ENCODE results near the gene SH3BP5.
"Not testable (repeated sequence)": the region's sequence is repeated elsewhere in the genome, so short reads cannot be mapped to it uniquely, and the experiment has no call there.

Gene SH3BP5

GRCh38 chr3:15368561-15369135 is 36.3 kb upstream of the SH3BP5 start:
- no peak for TF ChIP-seq CTCF (IDR thresholded peaks at IDR 0.05; ENCODE audit: insufficient read depth, missing control alignments)
- FAIRE-seq: no peak
- DNase-seq (ENCODE audit: insufficient read length, low spot score): no peak

- DNase-seq (ENCODE audit: insufficient read length, low spot score) (no peak), FAIRE-seq (no peak)
- TF ChIP-seq CTCF (IDR thresholded peaks at IDR 0.05; ENCODE audit: insufficient read depth, missing control alignments): no peak
Observed at GRCh38 chr3:15367059-15367458, 34.7 kb upstream of the SH3BP5 start.

- FAIRE-seq; DNase-seq (ENCODE audit: insufficient read length, low spot score): not testable (repeated sequence)
Observed at GRCh38 chr3:15364078-15364477, 31.7 kb upstream of the SH3BP5 start.

- FAIRE-seq (no peak), DNase-seq (ENCODE audit: insufficient read length, low spot score) (no peak)
- TF ChIP-seq CTCF (IDR thresholded peaks at IDR 0.05; ENCODE audit: insufficient read depth, missing control alignments): no peak
Observed at GRCh38 chr3:15361494-15362214, 29.3 kb upstream of the SH3BP5 start.

- no peak for DNase-seq (ENCODE audit: insufficient read length, low spot score)
- TF ChIP-seq CTCF (IDR thresholded peaks at IDR 0.05; ENCODE audit: insufficient read depth, missing control alignments): no peak
- no peak for FAIRE-seq
Observed at GRCh38 chr3:15360788-15361493, 28.6 kb upstream of the SH3BP5 start.

- no peak for DNase-seq (ENCODE audit: insufficient read length, low spot score)
- TF ChIP-seq CTCF (IDR thresholded peaks at IDR 0.05; ENCODE audit: insufficient read depth, missing control alignments): no peak
- no peak for FAIRE-seq
Observed at GRCh38 chr3:15359677-15360397, 27.5 kb upstream of the SH3BP5 start.

GRCh38 chr3:15356651-15357061 is 24.3 kb upstream of the SH3BP5 start:
- FAIRE-seq; DNase-seq (ENCODE audit: insufficient read length, low spot score): not testable (repeated sequence)
